CD4-positive, alpha-beta T cell treated with Interleukin-6 for 4 hours (primary cell): Measurements from ENCODE around the gene CLEC4G.

Experiments used
- DNase-seq: peaks from one replicate; pipeline ENCODE4 v3.0.0-alpha.2; 2020; ENCODE audit warnings: mixed read lengths

The CLEC4G gene

DNA sequence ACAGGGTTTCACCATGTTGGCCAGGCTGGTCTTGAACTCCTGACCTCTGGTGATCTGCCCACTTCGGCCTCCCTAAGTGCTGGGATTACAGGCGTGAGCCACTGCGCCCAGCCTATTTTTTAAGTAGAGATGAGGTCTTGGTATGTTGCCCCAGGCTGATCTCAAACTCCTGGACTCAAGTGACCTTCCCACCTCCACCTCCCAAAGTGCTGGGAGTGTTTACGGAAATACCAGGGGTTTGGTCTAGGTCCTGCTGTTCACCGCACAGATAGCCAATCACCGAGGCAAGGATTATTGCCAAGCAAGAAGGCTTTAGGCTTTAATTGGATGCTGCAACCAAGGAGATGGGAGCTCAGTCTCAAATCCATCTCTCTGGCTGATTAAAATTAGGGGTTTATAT lies 11.6 kb downstream of the CLEC4G start:
- no peak for DNase-seq

DNA sequence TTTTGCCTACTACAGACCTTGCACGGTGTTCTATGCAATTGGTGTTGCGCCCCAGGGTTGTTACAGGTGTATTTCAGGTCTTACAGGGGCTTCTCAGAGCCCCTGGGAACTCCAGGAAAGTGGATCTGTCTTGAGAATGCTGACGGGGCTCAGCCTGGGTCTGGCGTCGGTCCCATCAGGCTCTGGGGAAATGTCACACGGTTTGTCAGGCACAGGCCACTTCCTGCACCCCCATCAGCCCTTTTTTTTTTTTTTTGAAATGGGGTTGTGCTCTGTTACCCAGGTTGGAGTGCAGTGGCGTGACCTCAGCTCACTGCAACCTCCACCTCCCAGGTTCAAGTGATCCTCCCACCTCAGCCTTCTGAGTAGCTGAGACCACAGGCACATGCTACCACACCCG lies 13.2 kb downstream of the CLEC4G start:
- DNase-seq: peak; percentile 38

- DNase-seq: no peak
Measured at GRCh38 chr19:7716762-7717161, 15.1 kb downstream of the CLEC4G start.

DNA sequence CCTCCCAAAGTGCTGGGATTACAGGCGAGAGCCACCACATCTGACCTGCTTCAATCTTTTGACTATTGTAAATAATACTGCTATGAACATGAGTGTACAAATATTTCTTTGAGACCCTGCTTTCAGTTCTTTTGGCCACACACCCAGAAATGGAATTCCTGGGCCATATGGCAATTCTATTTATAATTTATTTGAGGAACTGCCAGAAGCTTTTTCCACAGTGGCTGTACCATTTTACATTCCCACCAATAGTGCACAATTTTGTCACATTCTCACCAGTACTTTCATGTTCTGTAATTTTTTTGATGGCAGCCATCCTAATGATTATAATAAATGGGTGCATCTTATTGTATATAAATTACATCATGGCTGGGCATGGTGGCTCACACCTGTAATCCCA lies 16.2 kb downstream of the CLEC4G start:
- no peak for DNase-seq

- no peak for DNase-seq
Measured at GRCh38 chr19:7710616-7711015, 21.3 kb downstream of the CLEC4G start.

- no peak for DNase-seq
Measured at GRCh38 chr19:7709932-7710460, 21.9 kb downstream of the CLEC4G start.

DNA sequence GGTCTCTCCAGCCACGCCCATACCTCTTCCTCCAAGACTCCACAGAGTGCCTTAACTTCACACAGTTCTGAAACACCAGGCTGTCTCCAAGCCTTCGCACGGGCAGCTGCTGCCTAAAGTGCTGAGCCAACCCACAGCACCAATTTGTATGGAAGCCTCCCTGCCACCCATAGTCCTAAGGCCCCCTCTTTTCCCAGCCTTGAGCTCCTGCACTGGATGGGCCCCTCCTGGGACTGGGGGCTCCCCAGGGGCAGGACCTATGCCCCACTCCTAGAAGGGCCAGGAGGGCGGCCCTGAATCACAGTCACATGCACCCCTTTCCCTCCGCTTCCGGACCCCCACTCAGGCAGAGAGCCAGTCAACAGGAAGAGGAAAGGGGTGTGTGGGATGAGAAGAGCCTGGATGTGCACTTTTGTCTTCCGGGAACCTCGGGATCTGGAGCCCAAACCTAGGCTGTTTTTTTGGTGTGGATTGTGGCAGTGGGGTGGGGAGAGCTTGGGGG lies 24.9 kb downstream of the CLEC4G start:
- DNase-seq: no peak

DNA sequence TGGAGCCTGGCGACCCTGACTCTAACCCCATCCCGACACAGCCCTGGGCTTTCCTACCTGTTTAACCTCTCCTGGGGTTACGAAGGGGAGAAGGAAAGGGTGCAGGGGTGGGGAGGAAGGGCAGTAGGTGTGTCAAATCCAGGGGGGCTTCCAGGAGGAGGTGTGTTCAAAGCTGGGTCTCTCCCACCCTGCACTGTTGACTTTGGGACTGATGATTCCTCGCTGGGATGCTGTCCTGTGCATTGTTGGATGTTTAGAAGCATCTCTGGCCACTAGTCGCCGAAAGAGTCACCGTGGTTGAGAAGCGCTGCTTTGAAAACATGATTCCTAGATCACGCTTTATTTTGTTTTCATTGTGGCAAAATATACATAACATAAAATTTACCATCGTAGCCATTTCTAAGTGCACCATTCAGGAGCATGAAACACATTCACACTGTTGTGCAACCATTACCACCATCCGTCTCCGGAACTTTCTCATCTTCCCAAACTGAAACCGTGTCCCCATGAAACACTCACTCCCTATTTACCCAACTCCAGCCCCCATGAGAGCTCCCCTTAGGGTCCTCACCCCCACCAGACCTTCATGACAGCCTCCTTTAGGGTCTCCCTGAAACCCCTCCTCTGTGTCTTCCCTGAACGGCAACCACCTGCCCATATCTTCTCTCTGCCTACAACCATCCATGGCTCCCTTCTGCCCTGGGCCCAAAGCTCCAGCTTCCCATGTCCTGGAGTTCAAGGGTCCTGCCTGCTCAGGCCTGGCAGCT lies 25.5 kb downstream of the CLEC4G start:
- no peak for DNase-seq

DNA sequence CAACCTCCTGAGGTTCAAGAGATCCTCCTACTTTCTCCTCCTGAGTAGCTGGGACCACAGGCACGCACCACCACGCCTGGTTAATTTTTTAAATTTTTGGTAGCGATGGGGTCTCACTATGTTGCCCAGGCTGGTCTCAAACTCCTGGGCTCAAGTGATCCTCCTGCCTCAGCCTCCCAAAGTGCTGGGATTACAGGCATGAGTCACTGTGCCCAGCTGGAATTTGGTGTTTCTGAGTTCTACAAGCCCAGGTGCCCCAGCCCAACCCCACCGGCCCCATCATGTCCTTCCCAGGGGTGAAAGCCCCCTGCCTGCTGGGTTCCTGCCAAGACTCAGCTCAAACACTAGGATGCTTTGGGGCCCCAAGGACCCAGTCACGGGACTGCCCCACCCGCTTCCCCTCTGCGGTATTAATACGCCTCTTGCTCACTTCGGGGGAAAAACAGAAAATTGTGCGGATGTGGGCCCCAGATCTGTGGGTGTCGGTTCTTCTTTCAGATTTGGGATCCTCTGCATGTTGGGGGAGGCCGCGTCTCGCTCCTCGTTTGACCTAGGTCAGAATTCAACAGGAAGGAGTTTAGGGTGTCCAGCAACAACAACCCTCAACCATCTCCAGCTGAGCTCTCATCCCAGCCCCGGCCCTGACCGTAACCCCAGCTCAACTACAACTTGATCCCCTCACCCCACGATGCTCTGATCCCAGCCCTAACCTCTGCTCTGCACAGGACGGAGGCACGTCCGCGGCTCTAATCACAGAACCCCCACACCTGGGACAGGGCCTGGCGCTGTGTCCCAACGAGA lies 26.3 kb downstream of the CLEC4G start:
- peak; percentile 81 for DNase-seq

- DNase-seq: no peak
Measured at GRCh38 chr19:7704280-7705060, 27.4 kb downstream of the CLEC4G start.

DNA sequence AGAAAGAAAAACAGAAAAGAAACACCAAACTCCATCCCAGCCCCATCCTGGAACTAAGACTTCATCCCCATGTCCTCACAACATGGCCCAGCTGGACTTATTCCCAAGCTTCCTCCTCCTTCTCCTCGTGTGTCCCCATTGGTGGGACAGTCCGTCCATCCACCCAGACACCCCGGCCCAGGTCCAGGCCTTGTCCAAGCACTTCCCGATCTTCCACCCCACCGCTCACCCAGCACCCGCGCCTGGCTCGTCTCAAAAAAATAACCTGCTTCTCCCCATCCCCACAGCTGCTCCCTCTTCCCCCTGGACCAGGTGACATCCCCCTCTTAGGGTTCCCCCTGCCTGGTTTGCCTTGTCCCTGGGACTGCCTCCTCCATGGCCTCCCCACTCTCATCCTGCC lies 28.6 kb downstream of the CLEC4G start:
- no peak for DNase-seq

- DNase-seq: no peak
Measured at GRCh38 chr19:7701654-7702457, 30.1 kb downstream of the CLEC4G start, which contains the start of gene FCER2. Gene FCER2 (minus strand): TSS chr19:7702131. CDS start chr19:7699760, 2,371 bp downstream.

DNA sequence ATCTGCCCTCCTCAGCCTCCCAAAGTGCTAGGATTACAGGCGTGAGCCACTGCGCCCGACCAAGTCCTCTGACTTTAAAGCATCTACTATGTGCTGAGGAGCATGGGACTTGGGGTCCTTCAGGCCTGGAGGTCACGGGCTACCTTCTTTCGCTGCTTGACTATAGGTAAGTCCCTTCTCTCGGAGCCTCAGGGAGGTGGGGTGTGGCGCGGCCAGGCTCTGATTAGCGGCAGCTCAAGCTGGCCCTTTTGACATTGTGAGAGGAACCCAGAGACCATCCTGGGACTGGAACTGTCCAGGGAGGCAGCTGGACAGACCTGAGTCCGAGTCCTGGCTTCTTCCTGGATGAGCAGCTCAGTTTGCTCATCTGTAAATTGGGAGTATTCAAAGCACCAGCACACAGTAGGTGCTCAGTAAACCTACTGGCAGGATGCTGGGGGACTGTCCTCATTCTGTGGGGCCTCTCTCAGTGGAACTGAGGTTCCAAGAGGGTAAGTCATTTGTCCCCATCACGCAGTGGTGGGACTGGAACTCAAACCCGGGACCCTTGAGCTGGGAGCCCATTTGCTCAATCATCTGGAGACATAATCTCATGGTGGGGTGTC lies 30.8 kb downstream of the CLEC4G start:
- no peak for DNase-seq

DNA sequence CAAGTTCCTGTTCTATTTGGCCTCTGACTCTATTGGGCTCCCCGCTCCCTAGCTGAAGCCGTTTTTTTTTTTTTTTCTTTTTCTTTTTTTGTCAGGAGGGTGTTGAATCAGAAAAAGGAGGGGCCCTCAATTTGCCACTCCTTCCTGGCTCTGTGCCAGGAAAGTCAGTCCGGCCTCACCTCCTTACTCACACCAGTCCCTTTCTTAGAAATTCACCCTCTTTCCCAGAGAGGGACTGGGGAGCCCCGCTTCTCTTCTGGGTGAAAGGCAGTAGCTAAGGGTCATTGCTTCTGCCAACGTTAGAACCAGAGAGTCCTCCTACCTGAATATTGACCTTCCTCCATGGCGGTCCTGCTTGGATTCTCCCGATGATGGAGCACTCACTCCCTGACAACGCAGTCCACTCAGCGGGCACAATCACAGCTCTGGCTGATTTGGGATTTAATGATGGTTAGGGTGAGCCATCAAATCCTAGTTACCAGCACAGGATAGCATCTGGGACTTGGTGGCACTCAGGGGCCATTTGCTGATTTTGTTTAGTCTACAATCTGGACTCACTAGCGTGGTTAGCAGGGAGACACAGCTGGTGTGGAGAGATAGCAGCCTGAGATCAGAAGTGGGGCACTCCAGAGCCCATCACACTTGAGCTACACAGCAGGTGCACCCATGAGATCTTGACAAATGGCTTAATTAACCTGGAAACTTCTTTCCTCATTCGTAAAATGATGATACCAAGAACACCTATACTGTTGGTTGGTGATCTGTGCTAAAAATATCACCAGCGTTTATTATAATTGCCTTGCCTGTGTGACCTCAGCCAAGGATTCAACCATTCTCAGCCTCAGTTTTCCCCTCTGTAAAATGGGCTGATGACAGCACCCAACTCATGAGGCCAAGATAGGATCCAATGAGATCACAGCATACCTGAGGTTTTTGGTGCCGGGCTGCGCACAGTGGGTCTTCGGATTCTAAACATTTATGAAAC lies 32.2 kb downstream of the CLEC4G start:
- no peak for DNase-seq

DNA sequence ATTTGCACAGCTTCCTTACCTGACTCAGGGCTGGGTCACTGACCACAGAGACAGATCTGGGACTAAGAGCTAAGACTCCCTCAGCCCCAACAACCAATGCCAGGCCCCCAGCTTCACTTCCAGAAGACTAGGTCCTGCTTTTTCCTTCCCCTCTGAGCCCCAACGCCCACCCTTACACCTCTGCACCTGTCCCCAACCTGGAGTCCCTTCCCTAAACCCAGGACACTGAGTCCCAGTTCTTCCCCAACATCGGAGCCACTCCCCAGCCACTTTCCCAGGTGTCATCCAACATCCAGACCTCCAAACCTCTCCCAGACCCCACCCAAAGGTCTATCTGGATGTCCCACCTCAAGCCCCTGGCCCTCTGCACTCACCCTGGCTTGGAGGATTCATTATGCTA lies 32.9 kb downstream of the CLEC4G start:
- no peak for DNase-seq

GRCh38 chr19:7698583-7698982 lies 33.3 kb downstream of the CLEC4G start:
- DNase-seq: no peak

DNA sequence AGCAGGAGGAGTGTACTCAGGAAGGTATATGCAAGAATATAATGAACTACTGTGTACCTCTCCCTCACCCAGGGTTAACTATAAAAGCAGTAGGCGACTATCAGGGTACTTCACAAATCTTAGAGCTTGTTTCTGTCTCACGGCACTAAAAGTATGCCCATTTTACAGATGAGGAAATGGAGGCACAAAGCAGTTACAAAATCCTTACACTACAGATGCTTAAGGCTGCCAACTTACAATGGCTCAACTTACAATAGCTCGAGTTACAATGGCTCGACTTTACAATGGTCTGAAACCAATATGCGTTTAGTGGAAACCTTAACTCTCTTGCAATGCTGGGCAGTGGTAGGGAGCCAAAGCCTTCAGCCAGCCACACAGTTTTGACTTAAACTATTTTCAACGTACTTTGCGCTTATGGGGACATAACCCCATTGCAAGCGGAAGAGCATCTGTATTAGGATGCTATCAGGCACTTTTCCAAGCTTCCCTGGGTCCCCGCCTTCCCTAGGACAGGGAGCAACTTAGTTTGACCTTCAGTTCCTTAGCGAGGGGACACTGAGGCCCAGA lies 34.1 kb downstream of the CLEC4G start:
- no peak for DNase-seq

DNA sequence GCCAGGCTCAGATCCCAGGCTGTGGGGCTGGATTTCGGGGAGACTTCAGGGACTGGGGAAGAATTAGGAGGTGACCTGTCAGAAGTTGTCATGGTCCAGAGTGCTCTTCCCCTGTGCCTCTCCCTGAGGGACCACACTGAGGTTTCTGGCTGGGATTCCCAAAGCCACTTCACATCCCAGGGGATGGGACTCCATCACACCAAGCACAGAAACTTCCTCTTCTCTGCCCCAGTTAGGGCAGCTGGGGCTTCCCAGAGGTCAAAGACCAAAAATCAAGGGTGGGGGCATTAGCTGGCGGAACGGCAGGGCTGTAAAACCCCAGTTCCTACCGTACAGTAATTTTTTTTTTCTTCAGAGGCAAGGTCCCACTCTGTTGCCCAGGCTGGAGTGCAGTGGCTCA lies 37.4 kb downstream of the CLEC4G start:
- no peak for DNase-seq

DNA sequence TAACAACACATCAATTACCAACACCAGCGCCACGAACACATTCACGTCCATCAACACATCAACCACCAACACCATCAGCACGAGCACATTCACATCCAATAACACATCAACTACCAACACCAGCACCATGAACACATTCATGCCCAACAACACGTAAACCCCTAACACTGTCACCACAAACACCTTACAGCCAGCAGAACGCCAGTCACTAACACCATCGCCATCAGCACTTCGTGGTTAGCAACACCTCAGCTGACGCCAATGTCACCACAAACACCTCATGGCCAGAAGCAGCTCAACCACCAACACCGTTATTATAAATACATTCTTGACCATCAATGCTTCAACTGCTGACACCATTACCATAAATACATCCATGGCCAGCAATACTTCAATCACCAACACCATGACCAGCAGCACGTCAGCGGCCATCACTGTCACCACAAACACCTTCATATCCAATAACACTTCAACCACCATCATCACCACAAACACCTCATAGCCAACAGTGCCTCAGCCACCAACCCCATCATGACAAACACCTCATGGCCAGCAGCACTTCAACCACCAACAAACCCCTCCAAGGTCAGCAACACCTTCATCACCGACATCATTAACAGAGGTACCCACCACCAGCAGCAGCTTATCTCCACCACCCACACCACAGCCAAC lies 39.4 kb downstream of the CLEC4G start:
- DNase-seq: no peak
